NCI-H187 (cell line): ENCODE measurements around the gene AGER.
"Not testable (repeated sequence)": the region's sequence is repeated elsewhere in the genome, so short reads cannot be mapped to it uniquely, and the experiment has no call there.

Experiments used
- DNase-seq, 2 experiments: peaks; one replicate each; lab custom pipeline; 2025; lab: John Stamatoyannopoulos, UW

The AGER gene

GRCh38 chr6:32198866-32199265 lies 14.8 kb upstream of the AGER start:
- no peak for DNase-seq

- no peak for DNase-seq
Measured at GRCh38 chr6:32198345-32198696, 14.3 kb upstream of the AGER start.

GRCh38 chr6:32196682-32197616 lies 12.9 kb upstream of the AGER start:
- DNase-seq: no peak

GRCh38 chr6:32195902-32196681 lies 12.0 kb upstream of the AGER start:
- peak in 1 of 2 experiments; percentile 8 for DNase-seq

- peak; percentile 97 to 99 for DNase-seq
Measured at GRCh38 chr6:32195652-32195901, 11.5 kb upstream of the AGER start.

- no peak for DNase-seq
Measured at GRCh38 chr6:32194825-32195651, 11.0 kb upstream of the AGER start.

GRCh38 chr6:32194388-32194787 lies 10.3 kb upstream of the AGER start:
- DNase-seq: no peak

GRCh38 chr6:32193096-32193495 lies 9.0 kb upstream of the AGER start:
- DNase-seq: not testable (repeated sequence)

GRCh38 chr6:32192608-32193039 lies 8.6 kb upstream of the AGER start, which contains the start of gene GPSM3:
GPSM3 (minus strand) TSS chr6:32192643; CDS start chr6:32192513, 130 bp downstream.
- no peak for DNase-seq

GRCh38 chr6:32191696-32192607 lies 7.9 kb upstream of the AGER start:
- no peak for DNase-seq

GRCh38 chr6:32190911-32191677 lies 7.0 kb upstream of the AGER start:
- DNase-seq: no peak

- DNase-seq: peak; percentile 20 to 36
Measured at GRCh38 chr6:32190054-32190851, 6.2 kb upstream of the AGER start, which contains the start of gene PBX2. PBX2 (minus strand) TSS chr6:32190202; CDS start chr6:32189915, 287 bp downstream.

GRCh38 chr6:32189742-32190053 lies 5.6 kb upstream of the AGER start:
- no peak for DNase-seq

GRCh38 chr6:32189069-32189741 lies 5.2 kb upstream of the AGER start:
- DNase-seq: no peak

GRCh38 chr6:32188381-32189068 lies 4.5 kb upstream of the AGER start:
- no peak for DNase-seq

GRCh38 chr6:32187725-32188380 lies 3.8 kb upstream of the AGER start:
- DNase-seq: not testable (repeated sequence)

- DNase-seq: no peak
Measured at GRCh38 chr6:32187009-32187709, 3.1 kb upstream of the AGER start.
